ENCODE data around the gene SVIL. TPM values are rescaled to one million over a fixed set of nuclear protein-coding genes. Genes with fewer than 3 reads are reported as not detected.

SVIL gene
- total and polyA plus RNA-seq, 4 donors, result 3.1 to 26.0 (median 9.4) TPM

DNA sequence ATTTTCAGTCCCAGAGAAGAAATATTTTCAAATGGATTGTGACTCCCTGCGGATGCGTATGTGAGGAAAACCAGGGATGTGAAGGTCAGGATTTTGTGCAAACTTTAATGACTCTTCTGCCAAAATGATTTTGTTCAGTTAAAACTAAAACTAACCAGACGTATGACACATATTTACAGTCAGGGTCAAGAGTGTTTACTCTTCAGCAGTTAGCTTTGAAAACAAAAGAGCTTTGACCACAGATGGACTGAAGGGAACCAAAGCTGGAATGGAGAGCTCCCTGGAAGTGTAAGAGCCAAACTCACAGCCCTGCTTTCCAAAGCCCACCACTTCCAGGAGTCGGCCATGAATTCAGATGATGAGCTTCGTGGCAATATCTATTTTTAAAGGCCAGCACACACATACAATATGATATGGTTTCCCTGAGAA, 15.5 kb downstream of the SVIL start:
- H3K36me3 ChIP-seq (ENCODE audit: control insufficient read depth in 4 of 4, insufficient read depth in 3 of 4, low read depth in 1 of 4, low read length in 3 of 4), result no peaks in the 10 kb centered on the region
- no peak overlapping the region for H3K9ac ChIP-seq (ENCODE audit: low read depth in 1 of 2, low read length in 2 of 2)
- 29% methylated on average over 5 of the region's 5 CpGs for WGBS
- no peaks in the 10 kb centered on the region for H3K27me3 ChIP-seq (ENCODE audit: control insufficient read depth in 4 of 4, insufficient read depth in 4 of 4, low read length in 3 of 4)
- peak; percentile 61 to 66 for TF ChIP-seq RXRA (IDR thresholded peaks at IDR 0.05)
- no peak for TF ChIP-seq RAD21 (IDR thresholded peaks at IDR 0.05)
- TF ChIP-seq, protein P1, sequence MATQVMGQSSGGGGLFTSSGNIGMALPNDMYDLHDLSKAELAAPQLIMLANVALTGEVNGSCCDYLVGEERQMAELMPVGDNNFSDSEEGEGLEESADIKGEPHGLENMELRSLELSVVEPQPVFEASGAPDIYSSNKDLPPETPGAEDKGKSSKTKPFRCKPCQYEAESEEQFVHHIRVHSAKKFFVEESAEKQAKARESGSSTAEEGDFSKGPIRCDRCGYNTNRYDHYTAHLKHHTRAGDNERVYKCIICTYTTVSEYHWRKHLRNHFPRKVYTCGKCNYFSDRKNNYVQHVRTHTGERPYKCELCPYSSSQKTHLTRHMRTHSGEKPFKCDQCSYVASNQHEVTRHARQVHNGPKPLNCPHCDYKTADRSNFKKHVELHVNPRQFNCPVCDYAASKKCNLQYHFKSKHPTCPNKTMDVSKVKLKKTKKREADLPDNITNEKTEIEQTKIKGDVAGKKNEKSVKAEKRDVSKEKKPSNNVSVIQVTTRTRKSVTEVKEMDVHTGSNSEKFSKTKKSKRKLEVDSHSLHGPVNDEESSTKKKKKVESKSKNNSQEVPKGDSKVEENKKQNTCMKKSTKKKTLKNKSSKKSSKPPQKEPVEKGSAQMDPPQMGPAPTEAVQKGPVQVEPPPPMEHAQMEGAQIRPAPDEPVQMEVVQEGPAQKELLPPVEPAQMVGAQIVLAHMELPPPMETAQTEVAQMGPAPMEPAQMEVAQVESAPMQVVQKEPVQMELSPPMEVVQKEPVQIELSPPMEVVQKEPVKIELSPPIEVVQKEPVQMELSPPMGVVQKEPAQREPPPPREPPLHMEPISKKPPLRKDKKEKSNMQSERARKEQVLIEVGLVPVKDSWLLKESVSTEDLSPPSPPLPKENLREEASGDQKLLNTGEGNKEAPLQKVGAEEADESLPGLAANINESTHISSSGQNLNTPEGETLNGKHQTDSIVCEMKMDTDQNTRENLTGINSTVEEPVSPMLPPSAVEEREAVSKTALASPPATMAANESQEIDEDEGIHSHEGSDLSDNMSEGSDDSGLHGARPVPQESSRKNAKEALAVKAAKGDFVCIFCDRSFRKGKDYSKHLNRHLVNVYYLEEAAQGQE (IDR thresholded peaks at IDR 0.05), result peak; percentile 23
- TF ChIP-seq FOXA1 (IDR thresholded peaks at IDR 0.05), result peak; percentile 34
- TF ChIP-seq JUND (IDR thresholded peaks at IDR 0.05), result peak in 1 of 2 donors; percentile 21
- TF ChIP-seq NR2F2 (IDR thresholded peaks at IDR 0.05), result peak; percentile 94
- TF ChIP-seq SP1 (IDR thresholded peaks at IDR 0.05), result peak; percentile 30
- TF ChIP-seq, protein P2, sequence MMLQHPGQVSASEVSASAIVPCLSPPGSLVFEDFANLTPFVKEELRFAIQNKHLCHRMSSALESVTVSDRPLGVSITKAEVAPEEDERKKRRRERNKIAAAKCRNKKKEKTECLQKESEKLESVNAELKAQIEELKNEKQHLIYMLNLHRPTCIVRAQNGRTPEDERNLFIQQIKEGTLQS (IDR thresholded peaks at IDR 0.05), result no peak
- TF ChIP-seq FOXA2 (IDR thresholded peaks at IDR 0.05), result peak; percentile 65
- peak overlapping the region; percentile 39 to 75 for H3K27ac ChIP-seq (ENCODE audit: low read depth in 1 of 2, low read length in 2 of 2)
- no peaks in the 10 kb centered on the region for H3K9me3 ChIP-seq (ENCODE audit: control insufficient read depth in 4 of 4, low read length in 3 of 4)
- peak overlapping the region in 1 of 3 donors; percentile 5 for H3K4me3 ChIP-seq (ENCODE audit: low read depth in 1 of 3, low read length in 3 of 3)
- H3K4me1 ChIP-seq (ENCODE audit: control insufficient read depth in 4 of 4, insufficient read depth in 4 of 4, low read length in 3 of 4), result peaks cover 4 to 11% (median 9%) of the 10 kb centered on the region in 4 donors
- no peak for DNase-seq (ENCODE audit: low spot score)

GRCh38 chr10:29618341-29619171, 16.2 kb downstream of the SVIL start:
- H3K9ac ChIP-seq (ENCODE audit: low read depth in 1 of 2, low read length in 2 of 2), result no peak overlapping the region
- peak overlapping the region in 1 of 3 donors; percentile 5 for H3K4me3 ChIP-seq (ENCODE audit: low read depth in 1 of 3, low read length in 3 of 3)
- H3K36me3 ChIP-seq (ENCODE audit: control insufficient read depth in 4 of 4, insufficient read depth in 3 of 4, low read depth in 1 of 4, low read length in 3 of 4), result no peaks in the 10 kb centered on the region
- WGBS, result 56% methylated on average over 14 of the region's 14 CpGs
- H3K27me3 ChIP-seq (ENCODE audit: control insufficient read depth in 4 of 4, insufficient read depth in 4 of 4, low read length in 3 of 4), result no peaks in the 10 kb centered on the region
- H3K27ac ChIP-seq (ENCODE audit: low read depth in 1 of 2, low read length in 2 of 2), result peak overlapping the region; percentile 39 to 75
- no peak for DNase-seq (ENCODE audit: low spot score)
- no peaks in the 10 kb centered on the region for H3K9me3 ChIP-seq (ENCODE audit: control insufficient read depth in 4 of 4, low read length in 3 of 4)
- peak; percentile 2 to 44 for TF ChIP-seq HNF4A (conservative IDR thresholded peaks at IDR 0.05)
- peak in 1 of 2 donors; percentile 40 for TF ChIP-seq EGR1 (IDR thresholded peaks at IDR 0.05; ENCODE audit: low read depth in 2 of 2)
- TF ChIP-seq RAD21 (IDR thresholded peaks at IDR 0.05), result no peak
- H3K4me1 ChIP-seq (ENCODE audit: control insufficient read depth in 4 of 4, insufficient read depth in 4 of 4, low read length in 3 of 4), result peaks cover 4 to 11% (median 9%) of the 10 kb centered on the region in 4 donors

GRCh38 chr10:29617880-29618340, 16.9 kb downstream of the SVIL start:
- DNase-seq (ENCODE audit: low spot score), result no peak
- no peak overlapping the region for H3K9ac ChIP-seq (ENCODE audit: low read depth in 1 of 2, low read length in 2 of 2)
- WGBS, result 85% methylated on average over 8 of the region's 8 CpGs
- TF ChIP-seq, protein P3, sequence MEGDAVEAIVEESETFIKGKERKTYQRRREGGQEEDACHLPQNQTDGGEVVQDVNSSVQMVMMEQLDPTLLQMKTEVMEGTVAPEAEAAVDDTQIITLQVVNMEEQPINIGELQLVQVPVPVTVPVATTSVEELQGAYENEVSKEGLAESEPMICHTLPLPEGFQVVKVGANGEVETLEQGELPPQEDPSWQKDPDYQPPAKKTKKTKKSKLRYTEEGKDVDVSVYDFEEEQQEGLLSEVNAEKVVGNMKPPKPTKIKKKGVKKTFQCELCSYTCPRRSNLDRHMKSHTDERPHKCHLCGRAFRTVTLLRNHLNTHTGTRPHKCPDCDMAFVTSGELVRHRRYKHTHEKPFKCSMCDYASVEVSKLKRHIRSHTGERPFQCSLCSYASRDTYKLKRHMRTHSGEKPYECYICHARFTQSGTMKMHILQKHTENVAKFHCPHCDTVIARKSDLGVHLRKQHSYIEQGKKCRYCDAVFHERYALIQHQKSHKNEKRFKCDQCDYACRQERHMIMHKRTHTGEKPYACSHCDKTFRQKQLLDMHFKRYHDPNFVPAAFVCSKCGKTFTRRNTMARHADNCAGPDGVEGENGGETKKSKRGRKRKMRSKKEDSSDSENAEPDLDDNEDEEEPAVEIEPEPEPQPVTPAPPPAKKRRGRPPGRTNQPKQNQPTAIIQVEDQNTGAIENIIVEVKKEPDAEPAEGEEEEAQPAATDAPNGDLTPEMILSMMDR (IDR thresholded peaks at IDR 0.05; ENCODE audit: low read depth, low read length, missing input control), result no peak
- no peak for TF ChIP-seq GABPA (IDR thresholded peaks at IDR 0.05 in 1 of 2, conservative IDR thresholded peaks at IDR 0.05 in 1 of 2)
- TF ChIP-seq EGR1 (IDR thresholded peaks at IDR 0.05; ENCODE audit: low read depth in 2 of 2), result no peak
- TF ChIP-seq, protein P1 (IDR thresholded peaks at IDR 0.05), result no peak
- TF ChIP-seq FOXA2 (IDR thresholded peaks at IDR 0.05), result no peak
- TF ChIP-seq TAF1 (conservative IDR thresholded peaks at IDR 0.05), result no peak
- TF ChIP-seq NR2F2 (IDR thresholded peaks at IDR 0.05), result no peak
- no peak for TF ChIP-seq YY1 (IDR thresholded peaks at IDR 0.05)
- no peak for TF ChIP-seq FOXA1 (IDR thresholded peaks at IDR 0.05)

More at GRCh38 chr10:29617880-29618340, 16.9 kb downstream of the SVIL start:
- Histone ChIP-seq H3K36me3 (ENCODE audit: control insufficient read depth in 4 of 4, insufficient read depth in 3 of 4, low read depth in 1 of 4, low read length in 3 of 4) (no peaks in the 10 kb centered on the region), H3K27me3 (ENCODE audit: control insufficient read depth in 4 of 4, insufficient read depth in 4 of 4, low read length in 3 of 4) (no peaks in the 10 kb centered on the region), H3K4me1 (ENCODE audit: control insufficient read depth in 4 of 4, insufficient read depth in 4 of 4, low read length in 3 of 4) (peaks cover 4 to 11% (median 9%) of the 10 kb centered on the region in 4 donors), H3K9me3 (ENCODE audit: control insufficient read depth in 4 of 4, low read length in 3 of 4) (no peaks in the 10 kb centered on the region), H3K4me3 (ENCODE audit: low read depth in 1 of 3, low read length in 3 of 3) (no peak overlapping the region), H3K27ac (ENCODE audit: low read depth in 1 of 2, low read length in 2 of 2) (peak overlapping the region in 1 of 2 donors; percentile 39)
